HG03432 (cell line): Measurements from ENCODE around the gene RECK.

ENCODE experiments used
- ATAC-seq: cut with Tn5 transposase; IDR thresholded peaks from one replicate; pipeline ENCODE4 v1.9.1; 2021; ENCODE audit warnings: mild to moderate bottlenecking, moderate library complexity; ENCODE audit not compliant: unreplicated experiment

The RECK gene

GRCh38 chr9:36136894-36137391, 100.2 kb downstream of the RECK start:
- ATAC-seq, result peak; percentile 42

- ATAC-seq, result no peak
Measured at GRCh38 chr9:36137392-36138004, 100.8 kb downstream of the RECK start.

- no peak for ATAC-seq
Measured at GRCh38 chr9:36138496-36138895, 101.8 kb downstream of the RECK start.

- ATAC-seq, result no peak
Measured at GRCh38 chr9:36138901-36139300, 102.2 kb downstream of the RECK start.

- ATAC-seq, result no peak
Measured at GRCh38 chr9:36140086-36141084, 103.7 kb downstream of the RECK start.

- ATAC-seq, result no peak
Measured at GRCh38 chr9:36141288-36141687, 104.6 kb downstream of the RECK start.

- ATAC-seq, result no peak
Measured at GRCh38 chr9:36141761-36142160, 105.0 kb downstream of the RECK start.

GRCh38 chr9:36142510-36143244, 106.0 kb downstream of the RECK start:
- no peak for ATAC-seq

GRCh38 chr9:36143245-36143641, 106.5 kb downstream of the RECK start:
- ATAC-seq, result no peak

GRCh38 chr9:36144309-36145232, 107.9 kb downstream of the RECK start:
- ATAC-seq, result no peak

GRCh38 chr9:36145970-36146369, 109.3 kb downstream of the RECK start:
- no peak for ATAC-seq

GRCh38 chr9:36146651-36147050, 109.9 kb downstream of the RECK start:
- ATAC-seq, result no peak

- ATAC-seq, result no peak
Measured at GRCh38 chr9:36147441-36148175, 110.9 kb downstream of the RECK start.

- peak; percentile 46 for ATAC-seq
Measured at GRCh38 chr9:36148311-36149051, 111.8 kb downstream of the RECK start.

- no peak for ATAC-seq
Measured at GRCh38 chr9:36149197-36149596, 112.5 kb downstream of the RECK start.

GRCh38 chr9:36150574-36151315, 114.0 kb downstream of the RECK start:
- no peak for ATAC-seq

GRCh38 chr9:36151316-36152210, 114.8 kb downstream of the RECK start:
- ATAC-seq, result peak; percentile 83
